GM12878 (cell line): ENCODE data around the gene POLDIP3. TPM values are rescaled to one million over a fixed set of nuclear protein-coding genes. Genes with fewer than 3 reads are reported as not detected.

Experiments used
- ATAC-seq: fragments of 200-7000 bp; cut with Tn5 transposase; 3 replicates; pipeline ENCODE4 v1.9.1; 2020; ENCODE audit warnings: mild to moderate bottlenecking, moderate library complexity
- BruUV-seq: library from RNA; stranded (reverse); fragments of 400-500 nt; replicated peaks from 2 replicates; lab custom pipeline; 2021; lab: Mats Ljungman, UMichigan
- CTCF ChIA-PET: fragments of 300-600 bp; sonication (Branson Sonifier 250); formaldehyde crosslinking; extraction: SDS; loops from one replicate; lab custom pipeline; 2021; ENCODE audit warnings: inconsistent platforms; lab: Yijun Ruan, JAX
- POLR2A ChIA-PET: fragments of 350-600 bp; formaldehyde crosslinking; extraction: SDS; loops from one replicate; lab custom pipeline; 2021; ENCODE audit warnings: inconsistent platforms; lab: Charles Lee
- RAD21 ChIA-PET: fragments of 300-600 bp; sonication (Branson Sonifier 250); formaldehyde crosslinking; loops from one replicate; lab custom pipeline; 2023; ENCODE audit warnings: antibody characterized with exemption; ENCODE audit not compliant: unreplicated experiment; lab: Charles Lee
- SMC1A ChIA-PET: fragments of 300-600 bp; sonication (Branson Sonifier 250); formaldehyde crosslinking; loops from one replicate; lab custom pipeline; 2023; ENCODE audit not compliant: unreplicated experiment, uncharacterized antibody; lab: Charles Lee
- DNase-seq: peaks from one replicate; pipeline ENCODE4 v3.0.0-alpha.2; 2011; ENCODE audit warnings: low read depth, low spot score
- FAIRE-seq: peaks from 3 replicates; lab custom pipeline; 2011; peaks lifted over from hg19 to GRCh38; lab: Jason Lieb, UNC
- H2AFZ ChIP-seq: 2 replicates; pipeline ENCODE4 v1.6.0; 2011; ENCODE audit warnings: low read depth, low read length, control low read depth; ENCODE audit not compliant: control insufficient read depth
- H3K27ac ChIP-seq: 2 replicates; pipeline ENCODE4 v1.5.1; 2011; ENCODE audit warnings: control low read depth; ENCODE audit not compliant: control insufficient read depth, insufficient read depth
- H3K27me3 ChIP-seq, 2 experiments: replicated peaks in 1 of 2; 2 replicates each; pipeline versions ENCODE4 v1.6.0 to v1.6.1; 2011; ENCODE audit warnings: low read length in 1 of 2; ENCODE audit not compliant: control insufficient read depth in 2 of 2, insufficient read depth in 2 of 2
- H3K36me3 ChIP-seq, 2 experiments: 2 replicates each; pipeline ENCODE4 v1.5.1; 2011; ENCODE audit warnings: low read length in 1 of 2; ENCODE audit not compliant: control insufficient read depth in 2 of 2, insufficient read depth in 2 of 2
- H3K4me1 ChIP-seq: 2 replicates; pipeline ENCODE4 v1.6.1; 2011; ENCODE audit warnings: mild to moderate bottlenecking, low read length, moderate library complexity, mixed read lengths; ENCODE audit not compliant: control insufficient read depth, insufficient read depth
- H3K4me2 ChIP-seq: 2 replicates; pipeline ENCODE4 v1.6.0; 2011; ENCODE audit warnings: control low read depth; ENCODE audit not compliant: control insufficient read depth, insufficient read depth
- H3K4me3 ChIP-seq: fragments of 200-600 bp; sonication (generic); 2 replicates; pipeline ENCODE4 v1.5.1; 2016
- H3K79me2 ChIP-seq: 2 replicates; pipeline ENCODE4 v1.6.0; 2011; ENCODE audit warnings: low read length; ENCODE audit not compliant: control insufficient read depth, insufficient read depth
- H3K9ac ChIP-seq: 2 replicates; pipeline ENCODE4 v1.8.0; 2011; ENCODE audit warnings: low read length, control low read depth, mixed read lengths; ENCODE audit not compliant: control insufficient read depth, insufficient read depth
- H3K9me3 ChIP-seq: replicated peaks from 3 replicates; pipeline ENCODE4 v1.5.1; 2011; ENCODE audit warnings: mild to moderate bottlenecking, low read length; ENCODE audit not compliant: control insufficient read depth, insufficient read depth
- H4K20me1 ChIP-seq: 2 replicates; pipeline ENCODE4 v1.6.0; 2011; ENCODE audit not compliant: control insufficient read depth, insufficient read depth
- ASH2L ChIP-seq: fragments of 300-600, 200-600 bp; sonication (generic); IDR thresholded peaks from 2 replicates; pipeline ENCODE4 v1.6.1; 2017; ENCODE audit warnings: low read depth, mild to moderate bottlenecking, borderline replicate concordance
- BACH1 ChIP-seq: fragments of 450-650 bp; IDR thresholded peaks from 2 replicates; pipeline ENCODE4 v1.6.1; 2017; ENCODE audit warnings: mild to moderate bottlenecking, borderline replicate concordance
- BHLHE40 ChIP-seq, 2 experiments: fragments of 450-650 bp in 1 of 2; IDR thresholded peaks; 2 replicates each; pipeline ENCODE4 v1.6.1; 2011 to 2017; ENCODE audit warnings: low read depth in 2 of 2, borderline replicate concordance in 1 of 2, improper control_type of control experiment in 1 of 2, low read length in 1 of 2, mild to moderate bottlenecking in 1 of 2
- EZH2 ChIP-seq: IDR thresholded peaks from 2 replicates; pipeline ENCODE4 v1.6.1; 2012; ENCODE audit warnings: low read depth, mild to moderate bottlenecking, control low read depth, inconsistent platforms, low read length, borderline replicate concordance; ENCODE audit not compliant: control insufficient read depth
- FOXK2 ChIP-seq: fragments of 450-650 bp; IDR thresholded peaks from 2 replicates; pipeline ENCODE4 v1.6.1; 2017; ENCODE audit warnings: mild to moderate bottlenecking, moderate library complexity
- GATAD2B ChIP-seq: fragments of 450-650 bp; conservative IDR thresholded peaks from 2 replicates; pipeline ENCODE4 v1.6.1; 2017; ENCODE audit warnings: low read depth, mild to moderate bottlenecking, moderate library complexity
- MXI1 ChIP-seq: fragments of 150-350 bp; IDR thresholded peaks from 2 replicates; pipeline ENCODE4 v1.6.1; 2011; ENCODE audit warnings: low read depth, mild to moderate bottlenecking, inconsistent platforms, low read length, improper control_type of control experiment
- MYC ChIP-seq: IDR thresholded peaks from 2 replicates; pipeline ENCODE4 v1.6.1; 2011; ENCODE audit warnings: mild to moderate bottlenecking, low read length, moderate library complexity, inconsistent platforms; ENCODE audit not compliant: insufficient read depth, insufficient replicate concordance, insufficient read length, severe bottlenecking
- NBN ChIP-seq: fragments of 450-650 bp; IDR thresholded peaks from 2 replicates; pipeline ENCODE4 v1.6.1; 2016
- NFYA ChIP-seq: IDR thresholded peaks from 2 replicates; pipeline ENCODE4 v1.6.1; 2011; ENCODE audit warnings: low read depth, mild to moderate bottlenecking, low read length, improper control_type of control experiment, borderline replicate concordance
- RAD21 ChIP-seq: IDR thresholded peaks from 2 replicates; pipeline ENCODE4 v1.6.1; 2011; ENCODE audit warnings: mild to moderate bottlenecking, low read depth, low read length, moderate library complexity; ENCODE audit not compliant: insufficient read depth
- RUNX3 ChIP-seq: IDR thresholded peaks from 2 replicates; pipeline ENCODE4 v1.6.1; 2012; ENCODE audit warnings: low read length, inconsistent platforms
- TARDBP ChIP-seq: IDR thresholded peaks from 2 replicates; pipeline ENCODE4 v1.6.1; 2016; ENCODE audit warnings: borderline replicate concordance
- TBL1XR1 ChIP-seq: IDR thresholded peaks from 2 replicates; pipeline ENCODE4 v1.6.1; 2012; ENCODE audit warnings: low read depth, low read length, improper control_type of control experiment
- ZNF24 ChIP-seq: fragments of 450-650 bp; IDR thresholded peaks from 2 replicates; pipeline ENCODE4 v1.6.1; 2017; ENCODE audit warnings: antibody characterized with exemption, mild to moderate bottlenecking
- WGBS: methylation state at CpG from one replicate; pipeline ENCODE4 v1.1.6; 2016; ENCODE audit warnings: low lambda C conversion rate; ENCODE audit not compliant: insufficient replicate concordance, insufficient coverage; ENCODE audit errors: missing lambda C conversion rate; 5-methylcytosine and 5-hydroxymethylcytosine counted together
- in situ Hi-C: fragments of 300-500 bp; cut with MboI; formaldehyde crosslinking; loops from 9 replicates; pipeline ENCODE4 v1.14.3; 2018; ENCODE audit warnings: mixed read lengths
- intact Hi-C: fragments of 100-400 bp; cut with micrococcal nuclease; formaldehyde crosslinking; loops from one replicate; pipeline ENCODE4 v1.14.2; 2022; ENCODE audit not compliant: unreplicated experiment
- polyA plus RNA-seq, 11 experiments: library from polyadenylated mRNA; depleted of rRNA in 4 of 11; unstranded in 6 of 11; stranded (reverse) in 5 of 11; fragments of >200 nt; fragmentation: Nextera tagmentation in 4 of 11; fragmentation: Illumina TruSeq in 1 of 11; extraction: Ambion mirVana in 4 of 11; extraction: Trizol in 1 of 11; gene quantifications; 1 replicate in 1 of 11; 2 replicates in 10 of 11; pipeline versions ENCODE4 v1.2.1 to v1.2.3, GENCODE V29; 2011 to 2016; ENCODE audit warnings: inconsistent platforms in 2 of 11, missing spikeins in 2 of 11, low read depth in 1 of 11
- total RNA-seq, 4 experiments: library from RNA; depleted of rRNA in 3 of 4; stranded (reverse); fragments of >200 nt in 3 of 4; fragmentation: Illumina TruSeq in 1 of 4; extraction: Trizol in 1 of 4; gene quantifications; 2 replicates each; pipeline versions ENCODE4 v1.2.1 to v1.2.3, GENCODE V29; 2013 to 2021
- TF ChIP-seq, protein P1 (sequence below): fragments of 450-650 bp; IDR thresholded peaks from 2 replicates; pipeline ENCODE4 v1.6.1; 2016; ENCODE audit warnings: mild to moderate bottlenecking
- TF ChIP-seq, protein P2 (sequence below): fragments of 450-650 bp; IDR thresholded peaks from 2 replicates; pipeline ENCODE4 v1.6.1; 2014; ENCODE audit warnings: mild to moderate bottlenecking

POLDIP3 gene
- total and polyA plus RNA-seq, 10 of the 15 experiments (the other 5 are each of a cell fraction or from before 2014, with no cell fraction given), result 14.8 to 60.2 (median 49.5) TPM

DNA sequence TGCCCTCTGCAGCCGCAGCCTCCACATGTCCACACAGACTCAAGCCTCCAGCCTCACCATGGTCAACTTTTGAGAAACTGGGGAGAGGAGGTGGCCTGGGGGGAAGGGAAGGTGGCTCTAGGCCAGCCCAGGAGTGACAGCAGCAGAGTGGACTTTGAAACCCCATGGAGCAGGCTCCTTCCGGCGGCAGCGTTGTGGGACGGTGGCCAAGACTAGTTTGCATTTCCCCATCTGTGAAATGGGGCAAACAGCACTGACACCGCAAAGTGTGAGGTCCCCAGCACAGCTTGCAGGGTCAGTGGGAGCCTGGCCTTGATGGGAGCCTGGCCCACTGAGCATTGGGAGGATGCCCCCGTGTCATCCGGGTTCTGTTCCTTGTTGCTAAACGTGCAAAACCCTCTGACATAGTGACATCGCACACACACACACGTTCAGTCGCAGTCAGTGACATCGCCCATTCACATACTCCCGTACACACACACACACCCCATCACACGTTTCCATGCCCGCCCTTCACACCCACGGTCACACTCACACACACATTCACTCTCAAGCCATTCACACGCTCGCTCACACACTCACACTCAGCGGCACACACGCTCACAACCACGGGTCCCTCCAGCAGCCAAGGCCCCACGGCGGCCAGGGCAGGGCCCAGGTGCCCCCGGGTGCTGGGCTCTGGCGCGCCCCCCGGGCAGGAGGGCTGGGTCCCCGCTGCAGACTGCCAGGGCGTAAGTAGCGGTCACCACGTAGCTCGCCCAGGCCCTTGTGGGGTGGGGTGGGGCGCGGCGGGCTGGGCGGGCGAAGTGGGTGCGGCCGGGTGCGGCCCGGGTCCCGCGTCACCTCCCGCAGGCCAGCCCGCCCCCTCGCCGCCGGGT lies 33.9 kb upstream of the POLDIP3 start:
- Histone ChIP-seq H4K20me1 (no peaks in the 10 kb centered on the region), H3K36me3 (no peaks in the 10 kb centered on the region), H3K4me1 (peaks cover 34% of the 10 kb centered on the region), H2AFZ (peak overlapping the region; percentile 28), H3K9ac (peak overlapping the region; percentile 85), H3K9me3 (no peaks in the 10 kb centered on the region), H3K27me3 (no peaks in the 10 kb centered on the region), H3K4me3 (peak overlapping the region; percentile 100), H3K4me2 (peak overlapping the region; percentile 98), H3K79me2 (peaks cover 52% of the 10 kb centered on the region), H3K27ac (peak overlapping the region; percentile 69)
- peak; percentile 44 for FAIRE-seq
- ChIA-PET POLR2A (interaction anchor here (1.0 to 2.1 kb wide), 5 partner anchors 8 to 365 kb away, joined by 3 to 11 read pairs (median 5); partner anchors contain the start of gene POLDIP3), CTCF (interaction anchor here (0.6 to 3.0 kb wide), 7 partner anchors 11 to 122 kb away, joined by 3 to 17 read pairs (median 4); no protein-coding TSS in a partner anchor), RAD21 (interaction anchor here (0.6 to 1.3 kb wide), 3 partner anchors 33 to 171 kb away, joined by 3 to 4 read pairs (median 4); no protein-coding TSS in a partner anchor), SMC1A (interaction anchor here (1.1 kb wide), 1 partner anchor 16 kb away, joined by 3 read pairs; no protein-coding TSS in a partner anchor)
- peak; percentile 59 for ATAC-seq
- WGBS, result under 1% methylated on average over 32 of the region's 49 CpGs
- DNase-seq, result no peak
- intact Hi-C loops, result loop anchor here (2.0 kb wide), 1 partner anchor 34 kb away; the partner anchor contains the start of gene POLDIP3
- in situ Hi-C loops, result no loop called here
- TSS peak; percentile 85 for BruUV-seq
- no peak for TF ChIP-seq FOXK2
- 0 out of 2 replicates have a peak, but pooled peaks have one; percentile 14 for TF ChIP-seq TARDBP
- TF ChIP-seq MYC, result peak; percentile 64
- TF ChIP-seq RUNX3, result peak; percentile 21; the same call in 1 of the 2 replicates
- peak; percentile 82; the same call in 1 of the 2 replicates for TF ChIP-seq NBN
- TF ChIP-seq GATAD2B, result peak; percentile 10; the same call in 1 of the 2 replicates
- TF ChIP-seq, protein P1, sequence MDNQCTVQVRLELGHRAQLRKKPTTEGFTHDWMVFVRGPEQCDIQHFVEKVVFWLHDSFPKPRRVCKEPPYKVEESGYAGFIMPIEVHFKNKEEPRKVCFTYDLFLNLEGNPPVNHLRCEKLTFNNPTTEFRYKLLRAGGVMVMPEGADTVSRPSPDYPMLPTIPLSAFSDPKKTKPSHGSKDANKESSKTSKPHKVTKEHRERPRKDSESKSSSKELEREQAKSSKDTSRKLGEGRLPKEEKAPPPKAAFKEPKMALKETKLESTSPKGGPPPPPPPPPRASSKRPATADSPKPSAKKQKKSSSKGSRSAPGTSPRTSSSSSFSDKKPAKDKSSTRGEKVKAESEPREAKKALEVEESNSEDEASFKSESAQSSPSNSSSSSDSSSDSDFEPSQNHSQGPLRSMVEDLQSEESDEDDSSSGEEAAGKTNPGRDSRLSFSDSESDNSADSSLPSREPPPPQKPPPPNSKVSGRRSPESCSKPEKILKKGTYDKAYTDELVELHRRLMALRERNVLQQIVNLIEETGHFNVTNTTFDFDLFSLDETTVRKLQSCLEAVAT, result peak; percentile 63; the same call in 1 of the 2 replicates
- TF ChIP-seq NFYA, result no peak
- TF ChIP-seq MXI1, result peak; percentile 50
- TF ChIP-seq BHLHE40 (IDR thresholded peaks at IDR 0.05; ENCODE audit: borderline replicate concordance in 1 of 2, low read depth in 2 of 2, low read length in 1 of 2), result peak; percentile 20 to 61; a peak in 2 of 4 replicates
- TF ChIP-seq ZNF24, result no peak
- no peak for TF ChIP-seq TBL1XR1
- TF ChIP-seq RAD21, result no peak
- TF ChIP-seq, protein P2, sequence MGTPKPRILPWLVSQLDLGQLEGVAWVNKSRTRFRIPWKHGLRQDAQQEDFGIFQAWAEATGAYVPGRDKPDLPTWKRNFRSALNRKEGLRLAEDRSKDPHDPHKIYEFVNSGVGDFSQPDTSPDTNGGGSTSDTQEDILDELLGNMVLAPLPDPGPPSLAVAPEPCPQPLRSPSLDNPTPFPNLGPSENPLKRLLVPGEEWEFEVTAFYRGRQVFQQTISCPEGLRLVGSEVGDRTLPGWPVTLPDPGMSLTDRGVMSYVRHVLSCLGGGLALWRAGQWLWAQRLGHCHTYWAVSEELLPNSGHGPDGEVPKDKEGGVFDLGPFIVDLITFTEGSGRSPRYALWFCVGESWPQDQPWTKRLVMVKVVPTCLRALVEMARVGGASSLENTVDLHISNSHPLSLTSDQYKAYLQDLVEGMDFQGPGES, result no peak
- TF ChIP-seq BACH1, result 0 out of 2 replicates have a peak, but pooled peaks have one; percentile 12
- no peak for TF ChIP-seq EZH2
- TF ChIP-seq ASH2L, result no peak
